Activated CD8-positive, alpha-beta memory T cell treated with anti-CD3 and anti-CD28 coated beads for 24 hours (primary cell): ENCODE results near the gene ABCC4.

Source experiments
- DNase-seq: peaks from one replicate; pipeline ENCODE4 v3.0.0-alpha.2; 2020

Gene ABCC4

DNA sequence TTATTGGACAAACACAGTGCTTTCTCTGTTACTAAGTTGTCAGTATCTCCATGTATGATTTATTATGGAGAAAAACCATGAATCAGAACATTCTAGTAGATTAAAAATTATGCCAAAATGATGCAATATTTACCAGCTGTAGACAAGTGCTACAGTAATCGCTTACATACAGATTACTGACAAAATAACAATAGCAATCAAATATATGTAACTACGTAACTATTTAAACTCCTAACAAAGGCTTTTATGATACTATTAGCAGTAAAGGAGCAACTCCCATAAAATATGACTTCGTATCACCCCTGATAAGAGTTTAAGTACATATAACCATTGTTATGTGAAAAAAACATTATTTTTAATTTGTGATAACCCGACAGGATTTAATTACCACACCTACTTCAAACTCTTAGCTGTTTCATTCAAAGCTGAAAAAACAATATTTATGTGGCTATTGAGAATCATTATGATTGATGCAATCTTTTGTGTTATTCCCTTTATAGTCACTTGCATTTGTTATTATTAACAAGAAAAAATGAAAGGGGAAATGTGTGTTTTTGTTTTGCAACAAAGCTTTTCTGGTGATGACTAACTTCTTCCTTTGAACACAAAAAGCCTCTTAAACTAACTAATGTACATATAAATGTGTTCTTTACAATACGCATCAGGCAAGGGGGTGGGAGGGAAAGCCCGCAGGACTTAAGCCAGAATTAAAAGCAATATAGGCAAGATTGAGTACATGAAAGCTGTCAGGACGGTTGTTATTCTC, 147.4 kb downstream of the ABCC4 start:
- no peak for DNase-seq

DNA sequence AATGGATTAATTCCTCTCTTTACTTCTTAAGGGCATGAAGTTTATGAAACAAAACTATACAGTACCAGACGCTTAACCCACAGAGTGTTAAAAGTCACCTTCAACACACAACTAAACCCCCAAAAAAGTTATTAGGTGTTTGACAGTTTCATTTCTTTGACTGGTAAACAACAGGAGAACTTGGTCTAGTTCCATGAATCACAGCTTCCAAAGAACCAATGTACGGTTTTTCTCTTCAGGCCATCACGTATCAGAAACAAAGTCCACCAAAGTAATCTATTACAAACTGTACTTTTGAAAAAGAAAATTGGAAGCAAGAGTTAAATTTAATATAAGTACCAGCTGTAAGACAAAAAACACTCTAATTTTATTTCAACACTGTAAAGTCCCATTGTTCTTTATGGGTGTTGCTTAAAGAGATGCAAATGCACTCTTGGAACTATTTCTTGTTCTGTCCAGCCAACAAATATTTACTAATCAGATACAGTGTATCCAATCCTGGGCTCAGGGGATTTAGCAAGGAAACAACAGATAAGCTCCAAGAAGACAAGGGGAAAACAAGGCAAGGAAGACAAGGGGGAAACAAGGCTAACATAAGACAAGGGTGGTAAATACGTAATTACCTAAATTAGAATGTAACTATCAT, 149.2 kb downstream of the ABCC4 start:
- no peak for DNase-seq

DNA sequence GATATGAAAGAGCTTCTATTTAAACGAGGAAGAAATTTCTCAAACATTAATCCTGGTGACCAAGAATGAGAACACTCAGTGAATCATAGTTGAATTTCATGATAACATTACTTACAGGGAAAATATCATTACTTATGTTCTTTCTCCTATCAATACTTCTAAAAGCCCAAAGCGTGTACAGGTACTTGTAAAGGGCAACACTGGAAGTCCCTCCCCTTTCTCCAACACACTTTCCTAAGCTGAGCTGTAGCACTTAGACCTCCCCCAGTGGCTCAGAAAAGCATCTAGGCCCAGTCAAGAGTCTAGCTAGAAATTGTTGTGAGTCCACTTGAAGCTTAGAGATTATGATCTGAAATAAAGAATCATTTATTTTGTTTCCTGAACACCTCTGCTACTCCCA, 150.7 kb downstream of the ABCC4 start:
- no peak for DNase-seq

DNA sequence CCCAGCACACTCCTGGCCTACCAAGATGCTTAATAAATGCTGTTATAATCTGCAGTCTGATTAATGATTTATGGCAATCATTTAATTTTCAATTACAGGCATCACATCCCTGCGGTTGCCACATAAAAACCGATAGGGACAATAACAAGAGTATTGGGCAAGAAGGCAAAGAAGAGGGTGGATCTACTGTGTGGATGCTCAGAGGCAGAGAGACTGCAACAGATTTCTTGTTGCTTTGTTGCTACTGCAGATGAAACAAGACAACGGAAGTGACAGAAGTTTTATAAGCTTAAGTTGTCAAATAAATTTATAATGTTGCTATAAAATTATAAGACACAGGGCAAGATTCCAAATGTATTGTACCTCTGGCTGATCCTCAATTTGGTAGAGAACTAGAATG, 154.8 kb downstream of the ABCC4 start:
- no peak for DNase-seq

DNA sequence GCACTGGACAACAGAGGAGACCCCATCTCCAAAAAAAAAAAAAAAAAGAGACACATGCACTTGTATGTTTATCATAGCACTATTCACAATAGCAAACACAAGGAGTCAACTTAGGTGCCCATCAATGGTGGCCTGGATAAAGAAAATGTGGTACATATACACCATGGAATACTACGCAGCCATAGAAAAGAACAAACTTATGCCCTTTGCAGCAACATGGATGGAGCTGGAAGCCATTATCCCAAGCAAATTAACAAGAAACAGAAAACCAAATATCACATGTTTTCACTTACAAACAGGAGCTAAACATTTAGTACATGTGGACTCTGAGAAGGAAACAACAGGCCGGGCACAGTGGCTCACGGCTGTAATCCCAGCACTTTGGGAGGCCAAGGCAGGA, 155.7 kb downstream of the ABCC4 start:
- no peak for DNase-seq

DNA sequence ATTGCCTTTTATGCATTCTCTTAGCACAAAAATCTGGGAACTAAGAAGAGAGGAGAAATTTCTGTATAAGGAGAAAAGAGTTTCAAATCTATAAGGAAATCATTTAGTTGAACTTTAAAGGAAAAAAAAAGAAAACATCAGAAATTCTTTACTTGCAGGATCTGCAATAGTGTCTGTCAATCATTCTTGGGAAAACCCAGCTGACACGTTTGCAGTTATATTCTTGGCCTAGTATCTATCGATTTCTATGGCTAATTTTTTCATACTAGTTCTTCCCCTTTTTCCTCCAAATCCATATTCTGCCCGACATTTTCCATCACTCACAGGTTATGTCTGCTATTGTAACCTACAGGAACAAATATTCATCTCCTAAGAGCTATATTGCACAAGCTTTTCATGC, 160.7 kb downstream of the ABCC4 start:
- no peak for DNase-seq

DNA sequence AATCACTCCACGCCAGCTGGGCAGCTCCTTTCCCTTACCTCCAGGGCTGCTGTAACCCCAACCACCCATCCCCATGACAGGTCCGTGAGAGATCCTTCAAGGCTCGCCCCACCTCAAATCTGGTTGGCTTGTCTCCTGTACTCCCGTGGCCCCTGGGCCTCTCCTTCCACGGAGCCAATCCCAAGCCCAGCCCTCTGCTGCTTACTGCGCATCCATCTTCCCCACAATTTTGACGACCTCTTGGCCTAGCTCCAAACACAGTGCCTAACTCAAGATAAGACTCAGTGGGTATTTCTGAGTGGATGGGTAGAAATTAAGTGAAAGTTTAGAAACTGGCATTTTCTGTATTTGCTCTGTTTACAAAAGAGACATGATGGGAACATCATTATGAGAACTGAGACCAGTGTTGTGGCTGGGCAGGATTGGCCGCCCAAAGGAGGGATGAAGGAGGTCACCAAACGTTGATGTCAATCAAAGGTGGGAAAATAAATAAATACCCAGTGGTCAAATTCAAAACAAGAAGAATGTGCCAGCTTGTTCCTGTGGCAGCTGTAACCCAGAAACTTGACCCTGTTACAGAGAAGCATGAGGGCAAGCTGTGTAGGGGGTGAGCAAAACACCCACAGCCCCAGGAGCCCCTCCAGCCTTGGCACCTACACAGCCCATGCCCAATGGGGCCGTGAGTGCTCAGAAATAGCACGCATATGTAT, 162.2 kb downstream of the ABCC4 start:
- DNase-seq = no peak

DNA sequence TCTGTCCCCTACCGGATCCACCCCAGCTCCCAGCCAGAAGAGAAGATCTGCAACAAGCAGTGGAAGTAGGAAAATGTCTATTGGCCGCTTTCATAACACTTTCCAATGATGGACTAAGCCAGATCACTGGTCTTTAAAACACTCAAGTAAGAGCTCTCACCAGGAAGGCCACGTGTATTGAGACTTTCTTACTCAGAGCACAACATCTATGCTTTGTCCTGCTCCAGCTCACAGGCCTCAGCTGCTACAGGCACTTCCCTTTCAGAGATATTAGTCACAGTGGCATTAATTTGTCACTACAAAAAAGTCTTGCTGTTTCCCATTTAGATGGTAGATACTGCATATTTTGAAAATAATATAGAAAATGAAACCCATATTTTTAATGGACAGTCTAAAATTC, 164.2 kb downstream of the ABCC4 start:
- no peak for DNase-seq

DNA sequence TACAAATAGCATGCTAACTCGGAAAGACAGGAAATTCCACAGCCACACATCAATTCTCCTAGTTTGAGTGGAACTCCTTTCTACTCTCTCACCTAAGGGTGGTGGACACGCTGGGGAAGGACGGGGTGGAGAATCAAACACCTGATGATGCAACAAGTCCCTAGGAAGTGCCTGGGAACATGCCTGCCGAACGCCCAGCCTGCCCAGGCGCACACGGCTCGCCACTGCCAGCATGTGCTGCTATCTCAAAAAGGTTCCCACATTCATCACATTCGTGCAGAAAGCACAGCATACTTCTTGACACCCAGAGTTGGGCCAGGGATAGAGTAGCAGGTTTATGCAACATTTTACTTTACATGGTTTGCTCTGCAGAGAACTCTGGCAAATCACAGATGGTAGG, 164.6 kb downstream of the ABCC4 start:
- DNase-seq = no peak

DNA sequence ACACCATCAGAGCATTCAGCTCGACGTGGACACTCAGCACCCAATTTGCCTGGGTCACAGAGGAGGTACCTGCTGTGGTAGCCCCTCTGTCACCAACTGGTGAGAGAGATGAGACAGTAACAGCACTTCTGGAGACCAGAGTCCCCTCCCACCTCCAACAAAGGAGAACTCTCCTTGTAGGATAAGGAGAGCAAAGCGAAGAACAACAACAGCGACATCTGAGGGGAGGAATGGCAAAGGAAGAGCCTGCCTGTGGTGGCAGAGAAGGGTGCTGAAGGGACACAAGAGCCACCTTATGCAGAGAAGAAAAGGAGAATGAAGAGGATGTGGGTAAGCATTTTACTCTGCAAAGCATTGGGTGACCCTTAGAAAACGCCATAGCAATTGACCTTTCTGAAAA, 167.8 kb downstream of the ABCC4 start:
- no peak for DNase-seq

DNA sequence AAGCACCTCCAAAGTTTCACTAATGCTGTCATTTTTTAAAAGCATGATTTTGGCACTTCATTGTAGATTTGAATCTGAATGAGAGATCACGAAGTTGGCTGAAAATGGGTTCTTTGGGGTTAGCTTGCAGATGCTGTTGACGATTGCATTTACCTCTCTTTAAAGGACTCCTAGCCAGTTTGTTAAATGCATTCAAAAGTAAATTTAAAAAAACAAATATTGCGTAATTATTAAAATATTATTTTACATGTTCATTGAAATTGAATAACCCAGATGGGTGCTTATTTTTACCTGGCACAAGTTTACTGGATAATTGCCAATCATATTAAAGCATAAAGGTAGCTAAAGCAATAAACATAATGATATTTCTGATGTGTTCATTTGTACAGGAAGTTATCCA, 172.2 kb downstream of the ABCC4 start:
- DNase-seq = no peak

DNA sequence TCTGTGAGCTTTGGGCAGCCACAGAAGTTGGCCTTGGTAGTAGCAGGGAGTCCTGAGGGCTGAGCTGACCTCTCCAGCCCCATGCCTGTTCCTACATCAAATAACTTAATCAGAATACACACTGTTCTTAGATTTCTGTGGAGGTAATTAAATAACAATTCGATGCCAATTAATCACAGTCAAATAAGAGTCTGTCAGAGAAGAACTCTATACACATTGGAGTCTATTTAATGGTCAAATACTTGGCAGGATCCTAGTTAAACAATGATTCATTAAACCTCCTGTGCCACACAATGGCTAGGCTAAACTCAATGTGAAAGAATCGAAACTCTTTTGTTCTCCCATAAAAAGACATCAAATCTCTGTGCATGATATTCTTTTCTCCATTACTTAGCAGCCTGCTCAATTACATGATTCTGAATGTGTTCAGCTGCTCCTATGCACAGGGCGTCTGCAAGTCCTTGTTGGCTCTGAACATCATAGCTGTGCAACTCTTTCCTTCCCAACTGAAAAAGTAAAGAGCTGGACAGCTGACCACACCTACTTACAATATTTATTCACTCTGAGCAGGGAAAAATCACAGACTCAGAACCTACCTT, 173.1 kb downstream of the ABCC4 start:
- no peak for DNase-seq

DNA sequence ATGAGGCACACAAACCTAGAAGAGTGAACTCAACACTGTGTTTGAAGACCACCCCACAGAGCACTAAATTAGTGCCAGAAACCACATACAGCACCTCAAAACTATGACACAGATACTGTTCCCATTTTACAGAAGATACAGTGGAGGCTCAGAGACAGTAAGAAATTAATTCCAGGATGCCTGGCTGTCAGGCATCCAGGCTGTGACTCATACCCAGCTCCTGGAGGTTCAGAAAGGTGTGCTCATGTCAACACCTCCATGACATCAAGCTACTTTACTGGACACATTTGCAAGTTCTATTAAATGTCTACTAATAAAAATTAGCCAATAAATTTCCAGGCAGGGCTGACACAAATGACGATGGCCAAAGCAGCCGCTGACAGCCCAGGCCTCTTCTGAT, 176.3 kb downstream of the ABCC4 start:
- no peak for DNase-seq

DNA sequence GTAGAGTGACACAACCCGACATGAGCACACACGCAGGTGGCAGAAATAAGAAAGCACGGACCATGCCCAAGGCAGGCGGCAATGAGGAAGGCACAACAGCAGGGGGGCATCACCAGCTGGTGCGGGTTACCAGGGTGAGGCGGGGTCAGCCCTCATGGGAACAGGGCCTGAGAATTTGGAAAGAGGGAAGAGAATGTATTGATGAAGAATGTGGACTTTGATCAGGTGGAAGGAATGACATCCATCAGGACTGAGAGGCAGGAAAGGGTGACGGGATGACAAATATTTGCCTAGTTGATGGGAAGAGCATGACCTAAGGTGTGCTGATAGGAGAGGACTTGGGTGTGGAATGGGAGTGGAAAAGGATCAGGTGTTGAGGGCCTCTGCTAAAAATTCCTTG, 177.5 kb downstream of the ABCC4 start:
- DNase-seq = no peak

DNA sequence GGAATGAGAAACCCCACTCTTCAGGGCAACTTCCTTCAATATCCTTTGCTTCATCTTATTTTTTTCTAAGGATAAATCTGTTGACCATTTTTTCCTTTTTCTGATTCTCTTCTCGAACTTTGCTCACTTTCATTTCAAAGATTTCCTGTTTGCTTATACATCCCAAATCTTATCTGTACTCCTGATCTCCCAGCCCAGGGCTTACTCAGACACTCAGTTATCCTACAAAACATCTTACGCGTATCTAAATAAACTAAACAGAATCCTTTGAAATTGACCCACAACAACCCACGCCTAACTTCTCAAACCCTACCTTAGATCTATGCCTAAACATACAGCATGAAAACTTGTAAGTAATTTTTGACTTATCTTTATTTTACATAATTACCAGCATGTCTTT, 179.2 kb downstream of the ABCC4 start:
- DNase-seq = no peak

DNA sequence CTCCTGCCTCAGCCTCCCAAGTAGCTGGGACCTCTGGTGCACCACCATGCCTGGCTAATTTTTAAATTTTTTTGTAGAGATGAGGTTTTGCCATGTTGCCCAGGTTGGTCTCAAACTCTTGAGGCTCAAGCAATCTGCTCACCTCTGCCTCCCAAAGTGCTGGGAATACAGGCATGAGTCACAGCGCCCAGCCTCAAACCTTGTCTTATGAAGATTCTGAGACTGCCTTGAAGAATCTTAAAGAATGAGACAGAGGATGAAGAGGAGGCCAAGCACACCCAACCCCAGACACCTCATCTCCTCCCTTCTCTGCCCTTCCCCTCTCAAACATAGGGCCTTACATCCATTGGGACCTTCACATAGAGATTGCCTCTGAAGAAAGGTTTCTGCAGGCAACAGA, 179.7 kb downstream of the ABCC4 start:
- no peak for DNase-seq

DNA sequence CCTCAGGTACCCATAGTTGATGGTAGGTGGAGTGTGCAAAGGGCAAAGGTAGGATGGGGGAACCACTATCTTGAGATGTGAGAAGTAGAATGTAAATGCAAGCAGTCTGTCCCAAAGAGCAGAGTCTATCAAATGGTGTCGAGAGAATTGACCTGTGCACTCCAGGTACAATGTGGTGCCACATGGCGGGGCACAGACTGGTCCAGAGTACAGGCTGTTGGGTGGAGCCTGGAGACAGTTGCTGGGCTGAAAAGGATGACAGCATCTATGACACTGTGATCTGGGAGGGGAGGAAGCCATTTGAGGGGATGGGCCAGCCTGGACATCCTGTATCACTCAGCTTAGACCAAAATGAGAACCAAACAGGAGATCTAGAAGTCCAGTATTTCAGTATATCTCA, 180.6 kb downstream of the ABCC4 start:
- no peak for DNase-seq

DNA sequence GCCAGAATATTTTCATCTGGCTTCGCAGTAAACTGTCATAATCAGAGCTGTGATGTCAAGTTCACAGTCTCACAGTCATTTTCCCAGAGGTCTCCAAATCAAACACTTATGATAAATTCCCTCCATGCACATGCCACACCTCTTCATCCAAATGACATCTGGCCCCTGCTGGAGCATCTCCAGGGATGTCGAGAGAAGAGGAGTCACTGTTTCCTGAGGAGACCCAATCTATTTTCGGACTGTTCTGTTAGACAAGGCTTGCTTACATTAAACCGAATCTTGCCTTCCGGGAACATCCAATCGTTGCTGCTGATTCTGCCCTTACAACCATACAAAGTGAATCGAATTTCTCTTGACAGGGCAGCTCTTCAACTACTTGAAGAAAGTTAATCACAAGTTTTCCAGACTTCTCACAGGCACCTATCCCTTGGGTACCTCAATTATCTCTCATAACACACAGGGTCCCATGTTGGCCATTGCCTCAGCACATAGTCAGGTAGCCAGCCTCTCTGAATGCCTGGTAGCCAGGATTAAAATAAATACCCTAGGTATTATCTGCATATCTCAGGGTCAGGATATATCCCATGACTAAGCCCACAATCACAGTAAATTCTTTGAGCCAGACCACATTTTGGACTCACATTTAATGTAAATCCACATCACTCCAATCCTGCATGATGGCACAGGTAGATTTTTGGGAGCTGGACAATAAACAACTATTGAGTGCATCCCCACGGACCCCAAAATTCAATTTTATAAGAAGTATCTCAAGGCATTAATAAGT, 182.5 kb downstream of the ABCC4 start:
- no peak for DNase-seq

DNA sequence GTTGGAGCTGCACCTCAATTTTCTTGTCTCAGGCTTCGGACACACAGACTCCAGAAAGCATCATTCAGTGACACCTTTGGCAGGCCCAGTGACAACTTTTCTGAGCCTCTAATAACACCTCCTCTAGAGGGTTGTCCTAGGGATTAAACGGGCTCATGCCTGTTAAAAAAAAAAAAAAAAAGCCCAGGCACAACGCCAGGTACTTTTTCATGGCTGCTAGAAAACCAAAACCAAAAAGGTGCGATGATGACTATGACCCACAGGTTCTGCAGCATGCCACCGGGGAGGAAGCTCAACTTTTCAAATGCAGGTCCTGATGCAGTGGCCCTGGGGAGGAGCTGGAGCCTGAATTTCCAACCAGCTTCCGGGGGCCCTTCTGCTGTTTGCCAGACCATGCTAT, 184.2 kb downstream of the ABCC4 start:
- DNase-seq = no peak

DNA sequence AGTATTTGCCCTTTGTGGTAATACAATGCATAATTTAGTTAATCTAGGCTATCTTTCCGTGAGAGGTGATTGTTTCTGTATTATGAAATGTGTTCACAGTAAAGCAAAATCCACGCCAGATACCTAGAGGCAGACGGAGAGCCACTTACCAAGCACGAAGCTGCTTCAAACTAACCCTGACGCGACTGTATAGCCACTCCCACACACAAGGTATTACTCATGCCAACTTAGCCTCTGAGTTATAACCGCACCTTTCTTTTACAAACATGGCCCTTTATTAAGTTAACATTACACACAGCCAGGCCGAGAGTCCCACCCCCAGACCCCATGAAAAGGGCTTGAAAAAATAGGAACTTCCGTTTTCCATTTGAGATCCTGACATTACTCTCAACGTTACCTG, 185.7 kb downstream of the ABCC4 start:
- no peak for DNase-seq

DNA sequence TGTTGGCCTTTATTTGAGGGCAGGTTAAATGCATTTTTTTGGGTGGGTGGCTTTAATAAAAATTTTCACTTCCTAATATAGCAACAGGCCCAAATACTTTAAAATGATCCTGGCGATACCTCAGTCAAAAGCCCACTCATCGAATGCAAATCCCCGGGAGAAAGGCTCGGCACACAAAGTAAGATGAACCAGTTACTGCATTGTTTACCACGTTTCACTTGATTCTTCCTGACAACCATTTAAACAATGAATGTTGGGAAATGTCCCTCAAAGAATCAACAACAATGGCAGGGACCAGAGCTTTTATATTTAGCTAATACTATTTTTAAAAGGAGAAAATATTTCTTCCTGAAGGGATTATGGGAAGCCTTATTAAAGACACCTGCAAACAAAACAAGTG, 187.7 kb downstream of the ABCC4 start:
- DNase-seq = no peak

DNA sequence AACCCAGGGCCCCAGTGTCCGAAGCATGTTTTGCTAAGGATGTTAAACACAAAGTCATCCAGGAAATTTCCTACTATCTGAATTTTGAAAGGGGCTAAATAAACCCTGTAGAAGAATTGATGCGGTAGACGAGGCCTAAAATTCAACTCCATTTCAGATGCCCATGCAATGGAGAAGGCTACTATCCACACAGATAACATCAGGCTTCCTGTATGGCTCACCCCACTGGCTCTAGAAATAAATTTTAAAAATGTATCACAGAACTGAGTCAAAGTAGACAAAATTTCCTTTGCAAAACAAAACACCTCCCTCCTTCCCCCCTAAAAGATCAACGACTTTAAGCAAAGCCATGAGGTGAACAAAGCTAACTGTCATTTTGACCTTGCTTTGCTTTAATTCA, 188.4 kb downstream of the ABCC4 start:
- DNase-seq = no peak

DNA sequence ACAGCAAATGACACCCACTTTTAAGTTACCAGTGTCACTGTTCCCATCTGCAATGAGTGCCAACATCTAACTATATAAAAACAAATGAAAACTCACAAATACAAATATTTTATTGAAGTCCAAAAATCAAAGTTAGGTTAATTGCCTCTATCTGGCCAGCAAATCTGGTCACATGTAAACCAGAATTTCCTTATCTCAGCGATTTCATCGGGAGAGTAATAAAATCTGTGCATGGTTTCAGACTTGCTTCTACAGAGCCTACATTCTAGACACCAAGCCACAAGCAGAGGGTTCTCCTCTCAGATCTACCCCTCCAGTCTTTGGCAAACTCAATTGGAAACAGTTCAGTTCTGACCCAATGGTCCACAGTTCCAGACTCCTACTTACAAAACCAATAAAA, 189.6 kb downstream of the ABCC4 start:
- no peak for DNase-seq
